CD4-positive, alpha-beta T cell treated with Interleukin-4 for 1 hour (primary cell): ENCODE data around the gene SLITRK3.

Experiments
- DNase-seq, 2 donors: peaks; one replicate each; pipeline ENCODE4 v3.0.0-alpha.2; 2020 to 2022

Gene SLITRK3

GRCh38 chr3:165195640-165196576, at the start of gene SLITRK3:
TSS of gene SLITRK3 (minus strand) at chr3:165196384. CDS start at chr3:165190830, 5,554 bp downstream.
- DNase-seq, result no peak

DNA sequence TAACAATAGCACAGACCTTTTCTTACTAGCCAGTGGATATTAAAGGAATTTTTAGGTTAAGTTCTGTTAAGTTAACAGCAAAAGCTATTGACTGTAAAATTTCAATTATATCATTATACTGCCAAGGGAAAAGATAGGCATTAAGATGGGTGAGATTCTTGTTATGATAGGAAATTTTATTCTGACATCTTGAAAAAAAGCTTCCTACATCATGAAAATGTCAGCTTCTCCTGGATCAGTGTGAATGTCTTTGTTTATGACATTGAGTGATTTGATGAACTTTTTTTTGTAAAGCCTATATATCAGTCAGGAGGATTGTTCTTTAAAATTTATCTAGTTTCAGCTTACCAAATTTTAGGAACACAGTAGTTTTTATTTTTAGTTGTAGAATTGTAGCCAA, 47.4 kb upstream of the SLITRK3 start:
- DNase-seq, result no peak

DNA sequence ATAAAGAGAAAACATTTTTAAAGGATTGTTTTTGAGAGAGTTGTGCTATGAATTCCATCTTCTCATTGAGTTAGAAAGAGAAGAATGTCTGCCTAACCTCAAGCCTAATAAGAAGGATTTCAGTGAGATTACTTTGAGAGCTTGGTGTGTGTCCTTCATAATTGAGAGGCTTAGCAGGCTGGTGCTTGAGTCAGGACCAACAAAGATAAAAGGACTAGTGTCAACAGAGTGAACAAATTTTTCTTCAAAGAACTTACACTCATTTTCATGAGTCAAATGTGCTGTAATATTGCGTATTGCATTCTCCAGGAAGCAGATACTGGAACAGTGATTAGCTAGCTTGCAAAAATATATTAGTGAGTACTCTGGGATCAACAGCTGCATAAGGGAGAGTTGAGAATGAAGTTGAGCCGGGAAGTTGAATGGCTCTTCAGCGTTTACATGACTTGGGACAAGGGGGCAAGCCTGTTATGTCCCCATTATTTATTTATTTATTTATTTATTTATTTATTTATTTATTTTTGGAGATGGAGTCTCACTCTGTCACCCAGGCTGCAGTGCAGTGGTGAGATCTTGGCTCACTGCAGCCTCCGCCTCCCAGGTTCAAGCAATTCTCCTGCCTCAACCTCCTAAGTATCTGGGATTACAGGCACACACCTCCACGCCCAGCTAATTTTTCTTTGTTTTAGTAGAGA, 37.5 kb upstream of the SLITRK3 start:
- DNase-seq, result no peak

- DNase-seq, result no peak
Observed at GRCh38 chr3:165225604-165226003, 29.4 kb upstream of the SLITRK3 start.

GRCh38 chr3:165217739-165218138, 21.6 kb upstream of the SLITRK3 start:
- no peak for DNase-seq

DNA sequence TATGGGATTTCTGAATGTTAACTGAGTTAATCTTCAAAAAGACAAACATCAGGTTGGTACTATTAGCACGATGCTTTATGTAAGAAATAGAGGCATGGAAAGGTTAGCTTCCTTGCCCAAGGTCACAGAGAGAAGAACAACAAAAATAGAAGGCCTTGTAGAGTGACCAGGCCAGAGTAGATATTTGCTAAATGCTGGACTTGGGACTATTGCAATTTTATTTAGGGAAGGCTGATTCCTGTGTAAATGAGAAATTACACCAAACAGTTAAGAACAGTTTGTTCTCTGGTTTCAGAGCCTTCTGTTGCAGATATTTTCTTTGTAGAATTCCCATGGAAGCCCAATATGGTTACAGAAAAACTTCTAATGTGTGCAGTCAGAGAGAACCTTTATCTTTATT, 16.4 kb upstream of the SLITRK3 start:
- DNase-seq, result no peak

DNA sequence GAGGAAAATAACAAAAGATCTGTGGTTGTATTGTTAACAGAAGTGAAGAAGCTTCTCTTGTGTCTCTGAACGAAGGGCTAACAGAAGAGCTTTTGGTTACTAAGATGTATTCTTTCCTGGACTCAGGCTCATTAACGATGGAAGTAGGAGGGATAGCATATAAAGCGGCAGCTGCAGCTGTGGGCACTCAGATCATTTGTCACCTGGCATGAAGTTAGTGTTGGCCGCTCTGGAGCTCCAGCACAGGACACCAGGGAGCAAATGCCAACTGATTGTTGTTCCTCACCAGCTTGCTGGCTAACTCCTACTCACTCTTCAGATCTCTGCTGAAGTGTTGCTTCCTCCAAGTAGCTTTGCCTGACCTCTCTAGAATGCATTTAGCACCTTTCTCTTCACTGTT, 15.5 kb upstream of the SLITRK3 start:
- DNase-seq, result no peak

DNA sequence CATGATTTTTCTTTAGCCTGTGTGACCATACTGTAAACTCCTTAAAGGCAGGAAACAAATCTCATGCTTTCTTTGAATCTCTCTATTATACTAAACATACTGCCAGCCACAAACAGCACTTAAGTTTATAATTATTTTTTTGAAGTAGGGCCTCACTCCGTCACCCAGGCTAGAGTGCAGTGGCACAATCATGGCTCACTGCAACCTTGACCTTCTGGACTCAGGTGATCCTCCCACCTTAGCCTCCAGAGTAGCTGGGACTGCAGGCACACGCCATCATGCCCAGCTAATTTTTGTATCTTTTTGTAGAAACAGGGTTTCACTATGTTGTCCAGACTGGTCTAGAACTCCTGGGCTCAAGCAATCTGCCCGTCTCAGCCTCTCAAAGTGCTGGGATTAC, 14.5 kb upstream of the SLITRK3 start:
- no peak for DNase-seq

DNA sequence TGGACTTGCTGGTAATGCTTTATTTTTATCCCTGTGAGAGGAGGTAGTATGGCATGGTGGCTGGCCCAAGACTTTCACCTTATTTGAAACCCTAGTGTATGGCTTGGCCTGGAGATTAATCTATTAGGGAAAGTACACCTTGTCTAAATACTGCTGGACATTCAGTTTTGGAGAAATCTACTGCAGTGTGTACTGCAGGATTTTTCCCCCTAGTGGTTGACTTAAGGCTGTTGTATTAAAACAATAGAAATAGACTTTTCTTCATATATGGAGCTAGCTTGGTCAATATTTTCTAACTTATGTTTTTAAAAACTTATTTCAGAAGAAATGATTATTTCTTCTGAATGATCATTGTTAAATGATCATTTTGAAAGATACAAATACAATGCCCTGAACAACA, 13.9 kb upstream of the SLITRK3 start:
- no peak for DNase-seq

DNA sequence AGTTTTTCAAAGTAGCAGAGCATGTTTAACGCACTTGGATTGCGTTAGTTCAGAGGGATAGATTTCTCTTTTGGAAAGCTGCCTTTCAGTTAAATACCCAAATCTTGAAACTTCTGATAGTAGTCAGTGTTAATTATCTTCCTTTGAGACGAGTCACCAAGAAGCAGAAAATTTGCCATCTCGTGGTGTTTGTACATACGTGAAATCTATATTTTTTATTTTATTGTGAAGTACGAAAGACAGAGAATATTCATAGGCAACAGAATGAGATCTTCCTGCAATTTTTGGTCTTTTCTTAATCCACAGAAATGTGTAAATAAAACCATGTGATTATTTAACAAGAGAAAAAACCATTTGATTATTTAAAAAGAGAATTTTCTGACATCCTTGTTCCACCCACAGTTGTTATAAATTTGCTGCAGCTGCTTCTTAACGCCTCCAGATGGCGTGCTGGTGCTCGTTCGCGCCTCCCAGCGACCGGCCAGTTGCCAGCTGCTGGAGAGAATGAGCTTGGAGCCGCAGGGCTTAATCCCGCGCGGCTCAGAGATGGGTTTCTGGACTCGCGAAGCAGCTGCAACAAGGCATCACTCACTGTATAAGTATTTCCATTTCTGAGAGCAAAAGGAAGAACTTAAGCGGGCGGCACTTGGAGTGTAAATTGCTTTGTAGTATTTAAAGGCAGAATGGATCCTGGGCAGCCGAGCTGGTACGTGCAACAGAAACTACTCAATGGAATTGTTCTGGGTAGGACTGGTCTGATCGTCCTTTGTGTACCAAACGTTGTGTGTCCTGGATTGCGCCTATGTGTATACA, 10.5 kb upstream of the SLITRK3 start:
- peak in 1 of 2 donors; percentile 3 for DNase-seq

- DNase-seq, result no peak
Observed at GRCh38 chr3:165204445-165204844, 8.3 kb upstream of the SLITRK3 start.

DNA sequence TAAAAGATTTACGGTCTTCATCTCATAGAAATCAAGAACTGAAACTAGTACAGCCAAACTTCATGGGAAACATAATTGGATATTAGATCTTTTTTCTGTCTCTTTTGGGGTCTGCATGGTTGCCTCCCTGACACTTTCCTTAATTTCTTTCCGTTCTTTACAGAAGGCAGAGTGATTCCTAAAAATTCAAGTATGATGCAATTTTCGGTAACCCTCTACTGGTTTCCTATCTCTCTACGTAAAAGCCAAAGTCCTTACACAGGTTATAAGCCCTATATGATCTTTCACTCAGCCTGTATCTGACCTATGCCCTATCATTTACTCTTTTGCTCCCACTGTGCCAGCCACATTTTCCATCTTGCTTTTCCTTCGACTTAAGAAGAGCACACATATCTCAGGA, 6.8 kb upstream of the SLITRK3 start:
- DNase-seq, result no peak

DNA sequence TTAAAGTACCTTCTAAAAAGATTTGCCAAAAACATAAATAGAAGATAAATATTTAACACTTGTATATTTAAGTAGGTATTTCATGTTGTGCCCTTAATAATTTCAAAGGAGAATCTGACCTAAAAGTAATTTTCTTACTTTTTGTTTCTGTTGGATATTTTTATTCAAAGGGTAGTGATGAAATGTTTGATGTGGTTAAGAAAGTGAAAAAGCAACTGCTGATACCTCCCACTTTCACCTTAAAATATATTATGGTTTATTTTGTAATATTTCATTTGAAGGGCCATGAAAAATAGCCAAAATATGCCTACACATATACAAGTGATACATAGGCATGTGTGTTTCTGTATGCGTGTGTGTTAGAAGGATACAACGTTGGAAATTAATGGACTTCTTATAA, 5.8 kb upstream of the SLITRK3 start:
- no peak for DNase-seq

- no peak for DNase-seq
Observed at GRCh38 chr3:165197481-165197800, 1.3 kb upstream of the SLITRK3 start.

DNA sequence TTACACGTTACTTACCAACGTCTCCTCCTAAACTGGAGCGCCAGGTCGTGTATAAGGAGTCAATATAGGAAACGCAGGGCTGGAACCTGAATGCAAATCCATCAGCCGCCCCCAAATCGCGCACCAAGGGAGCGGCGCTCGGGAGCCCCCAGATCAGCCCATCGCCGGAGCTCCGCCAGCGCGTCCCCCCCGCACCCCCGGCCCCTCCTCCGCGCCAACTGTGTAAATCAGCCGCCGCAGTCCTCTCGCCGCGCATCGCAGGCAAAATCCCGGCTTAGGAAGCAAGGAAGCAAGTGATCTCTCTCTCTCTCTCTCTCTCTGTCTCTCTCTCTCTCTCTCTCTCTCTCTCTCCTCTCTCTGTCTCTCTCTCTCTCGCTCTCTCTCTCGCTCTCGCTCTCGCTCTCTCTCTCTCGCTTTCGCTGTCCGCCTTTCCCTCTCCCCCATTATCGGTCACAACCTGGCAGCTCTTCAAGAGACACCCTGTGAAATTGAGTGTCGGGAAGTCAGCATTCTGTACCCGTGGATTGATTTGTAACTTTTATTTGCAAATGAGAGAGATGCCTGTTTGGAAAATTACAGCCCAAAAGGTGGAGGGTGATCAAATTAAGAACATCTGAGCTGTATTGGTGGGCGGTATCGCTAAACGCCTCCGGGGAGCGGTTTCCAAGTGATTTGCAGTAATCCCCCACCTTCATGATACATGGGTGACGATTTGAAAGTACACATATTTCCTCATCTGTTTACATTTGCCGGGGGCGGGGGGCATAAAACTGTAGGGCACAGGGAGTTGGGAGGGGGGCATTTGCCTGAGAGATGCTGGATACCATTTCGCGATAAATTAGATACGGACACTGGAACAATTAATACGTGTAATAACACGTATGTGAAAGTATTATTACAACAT, 645 bp upstream of the SLITRK3 start:
- DNase-seq, result no peak

GRCh38 chr3:165195241-165195639, 944 bp downstream of the SLITRK3 start:
- DNase-seq, result no peak

DNA sequence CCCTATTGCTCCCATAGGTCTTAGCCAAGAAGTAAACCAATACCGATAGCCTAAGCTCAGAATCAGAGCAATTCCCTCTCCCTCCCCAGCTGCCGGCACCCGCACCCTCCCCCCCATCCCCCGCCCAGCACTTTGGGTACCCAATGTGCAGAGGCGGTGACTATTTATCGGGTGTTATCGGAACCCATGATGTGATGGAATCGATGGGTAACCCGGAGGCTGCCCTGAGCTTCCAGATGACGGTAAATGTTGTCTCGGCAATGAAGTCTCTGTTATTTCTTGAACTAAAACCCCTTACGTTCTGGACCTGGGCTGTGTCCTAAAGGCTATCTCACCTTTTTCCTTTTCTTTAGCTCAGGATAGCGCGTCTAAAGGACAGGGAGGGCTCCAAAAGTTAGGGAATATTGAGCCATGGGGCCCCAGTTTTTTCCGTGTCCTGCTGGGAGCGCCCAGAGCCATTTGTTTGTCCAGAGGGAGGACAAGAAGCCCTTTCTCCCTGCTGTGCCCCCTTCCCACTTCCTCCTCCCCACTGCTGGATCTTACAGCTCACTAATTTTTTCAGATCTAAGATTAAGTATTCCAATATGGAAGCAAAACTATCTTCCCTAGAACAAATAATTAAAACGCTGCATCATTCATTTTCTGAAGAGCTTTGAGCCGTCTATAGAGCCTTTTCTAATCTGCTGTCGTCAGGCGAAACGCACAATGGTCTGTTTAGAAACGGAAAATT, 1.5 kb downstream of the SLITRK3 start:
- no peak for DNase-seq

DNA sequence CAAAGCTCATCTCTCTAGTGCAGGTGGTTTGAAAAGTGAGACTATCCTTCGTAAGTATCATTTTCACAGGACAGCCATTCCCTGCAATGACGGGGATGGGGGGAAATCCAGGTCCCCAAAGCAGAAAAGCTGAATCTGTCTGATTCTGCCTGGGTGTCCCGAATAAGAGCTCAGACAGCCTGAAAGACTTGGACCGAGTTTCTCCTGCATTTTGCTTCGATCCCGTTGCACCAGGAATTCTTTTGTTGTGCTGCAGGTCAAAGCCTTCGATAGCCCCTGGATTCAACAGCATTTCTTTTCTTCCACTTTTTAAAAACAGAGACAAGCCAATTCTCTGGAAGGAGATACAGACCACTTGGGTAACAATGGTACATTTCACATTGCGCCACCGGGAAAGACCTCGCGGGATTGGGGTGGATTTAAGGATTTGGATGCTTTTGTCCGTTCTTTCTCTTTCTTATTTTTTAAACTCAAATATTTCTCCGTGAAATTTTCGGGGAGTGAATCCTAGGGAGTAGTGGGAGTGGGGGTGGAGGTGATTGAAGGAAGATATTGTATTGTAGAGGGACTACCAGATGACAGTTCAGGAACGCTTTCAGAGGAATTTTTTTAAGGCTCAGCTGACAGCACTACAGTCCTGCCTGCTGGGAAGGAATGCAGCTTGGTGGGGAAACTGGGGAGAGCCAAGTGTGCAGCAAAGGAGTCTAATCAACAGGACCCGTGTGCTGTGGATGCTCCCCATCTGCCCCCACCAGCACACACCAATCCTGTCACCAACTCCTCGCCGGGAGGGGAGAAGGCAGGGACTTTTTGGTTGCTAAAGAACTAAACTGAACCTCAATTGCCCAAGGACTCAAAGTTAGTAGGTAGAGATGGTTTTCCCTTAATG, 2.6 kb downstream of the SLITRK3 start:
- no peak for DNase-seq

DNA sequence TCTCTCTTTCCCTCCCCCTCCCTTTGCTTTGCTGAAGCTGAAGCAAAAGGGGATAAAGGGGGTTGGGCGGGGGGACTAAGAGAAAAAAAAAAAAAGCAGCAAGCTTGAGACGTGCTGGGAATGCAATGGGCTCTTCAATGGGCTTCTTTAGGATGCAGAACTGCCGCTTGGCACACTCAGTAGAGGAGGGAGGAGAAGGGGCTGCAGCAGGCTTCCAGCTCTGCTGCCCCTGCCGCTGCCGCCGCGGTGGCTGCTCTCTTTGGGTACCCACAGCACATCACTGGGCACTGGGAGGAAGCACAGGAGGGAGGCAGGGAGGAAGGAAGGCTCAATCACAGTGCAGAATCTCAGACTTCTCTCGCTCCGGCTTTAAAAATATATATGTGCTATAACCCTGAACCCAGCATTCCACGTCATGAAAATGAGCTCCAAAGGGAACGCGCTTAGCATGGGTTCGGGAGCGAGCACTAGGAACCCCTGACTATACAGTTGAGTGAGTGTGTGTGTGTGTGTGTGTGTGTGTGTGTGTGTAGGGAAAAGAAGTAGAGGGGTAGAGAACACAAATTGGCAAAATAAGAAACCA, 3.5 kb downstream of the SLITRK3 start:
- DNase-seq, result no peak

DNA sequence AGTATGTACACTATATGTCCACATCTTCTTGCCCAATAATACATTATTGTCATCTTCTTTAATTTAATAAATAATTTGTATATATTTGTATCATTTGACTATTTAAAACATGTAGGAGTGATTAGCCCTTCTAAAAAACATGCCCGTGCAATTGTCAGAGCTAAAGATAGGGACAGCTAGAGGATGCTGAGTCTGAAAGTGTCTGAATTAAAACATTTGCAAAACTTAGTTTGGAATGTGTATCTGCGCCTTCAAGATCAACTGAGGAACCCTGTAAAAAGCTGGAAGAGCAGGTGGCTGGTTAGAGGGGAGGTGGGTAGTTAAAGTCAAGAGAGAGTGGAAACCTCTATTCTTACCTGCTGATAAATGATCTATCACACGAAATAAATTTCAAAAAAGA, 4.7 kb downstream of the SLITRK3 start:
- DNase-seq, result no peak
